K562 (cell line): ENCODE data around the gene USP32. TPM values are rescaled to one million over a fixed set of nuclear protein-coding genes. Genes with fewer than 3 reads are reported as not detected.

Experiments used
- EHMT2 ChIP-seq: fragments of 450-650 bp; IDR thresholded peaks from 2 replicates; pipeline ENCODE4 v1.6.1; 2018; ENCODE audit warnings: antibody characterized with exemption
- GTF2B ChIP-seq: IDR thresholded peaks from 2 replicates; pipeline ENCODE4 v1.6.1; 2011; ENCODE audit not compliant: insufficient read length; ENCODE audit errors: extremely low read depth
- MGA ChIP-seq: fragments of 450-650 bp; IDR thresholded peaks from 2 replicates; pipeline ENCODE4 v1.6.1; 2016; ENCODE audit warnings: mild to moderate bottlenecking, moderate library complexity
- PRMT5 ChIP-seq: sonication (generic); formaldehyde crosslinking; IDR thresholded peaks from 2 replicates; pipeline ENCODE4 v1.5.0; 2020; ENCODE audit warnings: missing genetic modification reagents
- SMARCB1 ChIP-seq: IDR thresholded peaks from 2 replicates; pipeline ENCODE4 v1.6.1; 2011; ENCODE audit warnings: improper control_type of control experiment, low read depth; ENCODE audit not compliant: insufficient read length
- TAF9B ChIP-seq: fragments of 450-650 bp; IDR thresholded peaks from 2 replicates; pipeline ENCODE4 v1.6.1; 2018; ENCODE audit warnings: mild to moderate bottlenecking; ENCODE audit not compliant: partially characterized antibody
- TCFL5 ChIP-seq: fragments of 250-450 bp; sonication (Bioruptor Pico); conservative IDR thresholded peaks from 2 replicates; pipeline ENCODE4 v1.6.1; 2021; ENCODE audit warnings: mild to moderate bottlenecking, moderate library complexity, matching md5 sums
- THRB ChIP-seq: fragments of 450-650 bp; formaldehyde crosslinking; conservative IDR thresholded peaks from 2 replicates; pipeline ENCODE4 v1.4.0; 2022; ENCODE audit warnings: mild to moderate bottlenecking, missing genetic modification characterization
- UBTF ChIP-seq, 2 experiments: IDR thresholded peaks; 2 replicates each; pipeline ENCODE4 v1.6.1; 2012; ENCODE audit warnings: improper control_type of control experiment in 2 of 2, low read depth in 2 of 2, low read length in 2 of 2, borderline replicate concordance in 1 of 2
- ZNF23 ChIP-seq: fragments of 250-450 bp; sonication (Bioruptor Pico); IDR thresholded peaks from 2 replicates; pipeline ENCODE4 v1.4.0; 2020; ENCODE audit warnings: mild to moderate bottlenecking
- ZNF830 ChIP-seq: fragments of 250-450 bp; sonication (Bioruptor Pico); IDR thresholded peaks from 2 replicates; pipeline ENCODE4 v1.5.0; 2021; ENCODE audit warnings: mild to moderate bottlenecking
- polyA plus RNA-seq, 8 experiments: library from polyadenylated mRNA; depleted of rRNA in 4 of 8; stranded (reverse) in 5 of 8; unstranded in 3 of 8; fragments of >200 nt; fragmentation: Nextera tagmentation in 2 of 8; fragmentation: Illumina TruSeq in 1 of 8; extraction: Ambion mirVana in 2 of 8; extraction: Trizol in 1 of 8; gene quantifications; 2 replicates each; pipeline versions ENCODE4 v1.2.1 to v1.2.3, GENCODE V29; 2011 to 2014; ENCODE audit warnings: inconsistent platforms in 1 of 8, missing spikeins in 1 of 8
- total RNA-seq, 7 experiments: library from RNA; depleted of rRNA in 6 of 7; stranded (reverse); fragments of >200 nt in 6 of 7; fragmentation: Illumina TruSeq in 2 of 7; extraction: Trizol in 2 of 7; gene quantifications; 2 replicates each; pipeline versions ENCODE4 v1.2.1 to v1.2.3, GENCODE V29; 2011 to 2021; ENCODE audit warnings: low replicate concordance in 1 of 7

The USP32 gene
- total and polyA plus RNA-seq, 9 of the 15 experiments (the other 6 are each of a cell fraction or from before 2014, with no cell fraction given): 18.0 to 69.3 (median 47.1) TPM

- TF ChIP-seq MGA: no peak
- no peak for TF ChIP-seq TCFL5 (CRISPR knock-in tag)
- no peak for TF ChIP-seq GTF2B
- TF ChIP-seq THRB (CRISPR knock-in tag): no peak
- no peak for TF ChIP-seq ZNF830
- TF ChIP-seq SMARCB1: no peak
- peak; percentile 99 for TF ChIP-seq EHMT2
- peak; percentile 97 for TF ChIP-seq PRMT5 (CRISPR knock-in tag)
- no peak for TF ChIP-seq ZNF23
- TF ChIP-seq UBTF (IDR thresholded peaks at IDR 0.05; ENCODE audit: borderline replicate concordance in 1 of 2, low read depth in 2 of 2, low read length in 2 of 2): peak in 1 of 2 experiments; percentile 61; a peak in 1 of 4 replicates
- no peak for TF ChIP-seq TAF9B
These were observed 252.3 kb downstream of the USP32 start (continued) for GRCh38 chr17:60139438-60140285.
